ENCODE measurements around the gene KRT27.

- TF ChIP-seq POLR2AphosphoS5 (IDR thresholded peaks at IDR 0.05; ENCODE audit: borderline replicate concordance, low read depth, low read length) (no peak), EZH2 (IDR thresholded peaks at IDR 0.05) (no peak)
Observed at GRCh38 chr17:40827746-40828453, 45.5 kb upstream of the KRT27 start.

All from SK-N-MC (cell line).